Measurements from ENCODE around the gene ABCD1. TPM values are rescaled to one million over a fixed set of nuclear protein-coding genes. Genes with fewer than 3 reads are reported as not detected.

Gene ABCD1
- total RNA-seq, 5 donors from 2014 or later (not counting 1 experiment from before 2014, with no cell fraction given) = 6.9 to 10.7 (median 7.9) TPM

DNA sequence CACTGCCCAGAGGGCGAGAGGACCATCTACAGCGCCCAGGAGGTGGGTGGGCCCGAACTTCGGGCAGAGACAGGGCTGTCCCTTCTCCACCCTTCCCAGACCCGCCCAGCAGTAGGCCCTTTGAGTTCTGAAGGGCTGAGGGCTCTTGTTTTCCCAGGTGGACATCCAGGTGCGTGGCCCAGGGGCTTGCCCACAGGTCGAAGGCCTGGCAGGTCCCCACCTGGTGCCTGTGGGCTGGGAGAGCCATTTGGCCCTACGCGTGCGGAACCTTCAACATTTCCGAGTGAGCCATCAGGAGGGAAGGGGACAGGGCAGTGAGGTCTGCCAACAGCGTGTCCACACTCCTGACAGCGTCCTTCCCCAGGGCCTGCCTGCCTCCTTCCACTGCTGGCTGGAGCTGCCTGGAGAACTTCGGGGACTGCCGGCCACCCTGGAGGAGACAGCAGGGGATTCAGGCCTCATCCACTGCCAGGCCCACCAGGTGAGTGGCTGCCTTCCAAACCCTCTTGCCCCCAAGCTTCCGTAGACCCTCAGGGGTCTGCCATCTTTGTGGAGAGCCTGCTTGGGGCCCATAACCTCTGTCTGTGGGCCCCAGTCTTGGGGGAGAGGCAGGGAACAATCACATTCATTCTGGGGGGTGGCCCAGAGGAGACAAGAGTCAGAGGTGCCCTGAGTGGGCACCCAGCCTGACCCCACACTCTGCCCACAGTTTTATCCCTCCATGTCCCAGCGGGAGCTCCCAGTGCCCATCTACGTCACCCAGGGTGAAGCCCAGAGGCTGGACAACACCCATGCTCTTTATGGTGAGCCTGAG is 46.2 kb downstream of the ABCD1 start:
- CTCF ChIA-PET = no interaction called here
- no peaks in the 10 kb centered on the region for H3K9me3 ChIP-seq
- POLR2A ChIA-PET = no interaction called here
- no peak overlapping the region for H3K4me3 Mint-ChIP-seq
- H3K36me3 ChIP-seq (ENCODE audit: control insufficient read depth in 2 of 2, extremely low read depth in 1 of 2, insufficient read depth in 1 of 2, low read length in 1 of 2) = no peaks in the 10 kb centered on the region
- H3K4me3 ChIP-seq (ENCODE audit: control insufficient read depth in 1 of 2, extremely low read depth in 1 of 2, low read length in 1 of 2) = no peak overlapping the region
- DNase-seq = no peak
- ATAC-seq (replicated peaks in 1 of 4) = no peak
- H3K27me3 ChIP-seq (replicated peaks in 1 of 2; ENCODE audit: control insufficient read depth in 2 of 2, extremely low read depth in 1 of 2, insufficient read depth in 2 of 2, low read length in 1 of 2) = no peaks in the 10 kb centered on the region
- H3K4me1 ChIP-seq (ENCODE audit: control insufficient read depth in 1 of 2, extremely low read depth in 1 of 2, insufficient read depth in 2 of 2, low read length in 2 of 2) = peaks cover 0 to 12% of the 10 kb centered on the region in 2 experiments
- H3K9me3 Mint-ChIP-seq = no peaks in the 10 kb centered on the region
- no peaks in the 10 kb centered on the region for H3K36me3 Mint-ChIP-seq
- H3K27ac ChIP-seq (ENCODE audit: low read length) = no peak overlapping the region
- H3K27me3 Mint-ChIP-seq = no peaks in the 10 kb centered on the region
- 92% methylated on average over 5 of the region's 18 CpGs for WGBS (ENCODE audit: insufficient coverage)
- no peak overlapping the region for H3K27ac Mint-ChIP-seq
- H3K4me1 Mint-ChIP-seq = peaks cover 4 to 8% (median 7%) of the 10 kb centered on the region in 3 donors

DNA sequence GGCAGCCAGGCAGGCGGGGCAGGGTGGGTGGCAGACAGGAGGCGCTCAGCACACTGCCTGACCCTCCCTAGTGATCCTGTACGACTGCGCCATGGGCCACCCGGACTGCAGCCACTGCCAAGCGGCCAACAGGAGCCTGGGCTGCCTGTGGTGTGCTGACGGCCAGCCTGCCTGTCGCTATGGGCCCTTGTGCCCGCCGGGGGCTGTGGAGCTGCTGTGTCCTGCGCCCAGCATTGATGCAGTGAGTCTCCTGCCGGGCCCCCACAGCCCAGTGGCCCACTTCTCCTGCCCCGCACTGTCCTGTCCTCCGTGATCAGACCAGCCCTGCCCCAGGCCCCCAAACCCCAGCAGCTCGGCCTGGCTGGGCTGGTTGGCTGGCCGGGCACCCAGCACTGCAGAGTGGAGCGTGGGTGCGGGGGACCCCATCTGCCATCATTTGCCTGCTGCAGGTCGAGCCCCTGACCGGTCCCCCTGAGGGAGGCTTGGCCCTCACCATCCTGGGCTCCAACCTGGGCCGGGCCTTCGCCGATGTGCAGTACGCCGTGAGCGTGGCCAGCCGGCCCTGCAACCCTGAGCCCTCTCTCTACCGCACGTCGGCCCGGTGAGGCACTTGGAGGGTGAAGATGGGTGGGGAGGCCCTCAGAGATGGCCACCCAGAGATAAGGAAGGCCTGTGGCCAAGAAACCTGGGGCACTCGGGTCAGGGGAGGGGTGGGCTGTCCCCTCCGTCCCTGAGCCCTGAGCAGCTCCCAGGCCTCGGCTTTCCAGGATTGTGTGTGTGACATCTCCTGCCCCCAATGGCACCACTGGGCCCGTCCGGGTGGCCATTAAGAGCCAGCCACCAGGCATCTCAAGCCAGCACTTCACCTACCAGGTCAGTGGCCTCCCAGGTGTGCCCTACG is 47.0 kb downstream of the ABCD1 start:
- peak in 1 of 35 experiments; percentile 1 for DNase-seq
- WGBS (ENCODE audit: insufficient coverage) = 92% methylated on average over 11 of the region's 37 CpGs
- peaks cover 0 to 9% of the 10 kb centered on the region in 2 experiments for H3K4me1 ChIP-seq (ENCODE audit: control insufficient read depth in 1 of 2, extremely low read depth in 1 of 2, insufficient read depth in 2 of 2, low read length in 2 of 2)
- ChIA-PET POLR2A (no interaction called here), CTCF (interaction anchor here in 1 of 2 donors (0.7 kb wide), 1 partner anchor 139 kb away, joined by 7 read pairs; no protein-coding TSS in a partner anchor)
- H3K36me3 ChIP-seq (ENCODE audit: control insufficient read depth in 2 of 2, extremely low read depth in 1 of 2, insufficient read depth in 1 of 2, low read length in 1 of 2) = no peaks in the 10 kb centered on the region
- Mint-ChIP-seq H3K36me3 (no peaks in the 10 kb centered on the region), H3K27ac (no peak overlapping the region), H3K4me1 (peaks cover 1 to 4% (median 2%) of the 10 kb centered on the region in 3 donors), H3K4me3 (no peak overlapping the region), H3K9me3 (no peaks in the 10 kb centered on the region), H3K27me3 (no peaks in the 10 kb centered on the region)
- ATAC-seq (replicated peaks in 1 of 4) = no peak
- H3K4me3 ChIP-seq (ENCODE audit: control insufficient read depth in 1 of 2, extremely low read depth in 1 of 2, low read length in 1 of 2) = no peak overlapping the region
- H3K9me3 ChIP-seq = no peaks in the 10 kb centered on the region
- no peak overlapping the region for H3K27ac ChIP-seq (ENCODE audit: low read length)
- H3K27me3 ChIP-seq (replicated peaks in 1 of 2; ENCODE audit: control insufficient read depth in 2 of 2, extremely low read depth in 1 of 2, insufficient read depth in 2 of 2, low read length in 1 of 2) = no peaks in the 10 kb centered on the region

DNA sequence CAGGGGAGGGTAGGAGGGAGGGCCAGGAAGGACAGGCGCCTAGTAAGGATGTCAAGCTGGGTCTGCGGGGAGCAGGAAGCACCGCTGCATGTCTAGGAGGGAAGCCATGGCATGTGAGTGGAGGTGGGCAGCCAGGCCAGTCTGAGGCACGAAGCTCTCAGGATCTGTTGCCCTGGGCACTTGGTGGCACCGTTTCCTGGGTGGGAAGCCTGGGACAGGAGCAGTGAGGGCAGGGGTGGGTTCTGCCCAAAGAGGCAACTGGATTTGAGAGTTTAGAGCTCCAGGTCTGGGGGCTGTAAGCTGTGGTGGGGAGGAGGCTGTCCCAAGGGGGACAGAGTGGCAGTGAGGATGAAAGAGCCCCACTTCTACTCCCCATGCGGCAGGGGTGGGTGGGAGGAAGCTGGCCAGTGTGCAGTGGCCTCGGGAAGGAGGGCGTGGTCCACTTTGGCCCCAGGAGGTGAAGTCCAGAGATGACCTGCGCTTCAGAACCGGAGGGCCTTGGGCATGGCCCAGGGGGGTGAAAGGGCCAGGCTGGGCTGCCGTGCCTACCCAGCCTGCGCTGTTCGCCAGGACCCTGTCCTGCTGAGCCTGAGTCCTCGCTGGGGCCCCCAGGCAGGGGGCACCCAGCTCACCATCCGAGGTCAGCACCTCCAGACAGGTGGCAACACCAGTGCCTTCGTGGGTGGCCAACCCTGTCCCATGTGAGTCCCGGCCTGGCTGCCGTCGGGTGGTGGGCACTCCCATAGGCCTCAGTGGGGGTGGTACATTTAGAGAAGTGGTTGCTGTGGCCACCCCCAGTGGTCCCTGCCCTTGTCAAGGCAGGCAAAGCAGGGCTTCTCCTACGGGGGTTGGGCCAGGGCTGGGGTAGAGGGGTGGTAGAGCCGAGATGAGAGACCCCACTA is 47.9 kb downstream of the ABCD1 start:
- CTCF ChIA-PET = interaction anchor here in 1 of 2 donors (0.7 kb wide), 2 partner anchors 10 to 138 kb away, joined by 3 to 7 read pairs; no protein-coding TSS in a partner anchor
- H3K36me3 ChIP-seq (ENCODE audit: control insufficient read depth in 2 of 2, extremely low read depth in 1 of 2, insufficient read depth in 1 of 2, low read length in 1 of 2) = no peaks in the 10 kb centered on the region
- H3K4me1 ChIP-seq (ENCODE audit: control insufficient read depth in 1 of 2, extremely low read depth in 1 of 2, insufficient read depth in 2 of 2, low read length in 2 of 2) = peaks cover 0 to 9% of the 10 kb centered on the region in 2 experiments
- peaks cover 0 to 4% of the 10 kb centered on the region in 2 experiments for H3K27me3 ChIP-seq (replicated peaks in 1 of 2; ENCODE audit: control insufficient read depth in 2 of 2, extremely low read depth in 1 of 2, insufficient read depth in 2 of 2, low read length in 1 of 2)
- POLR2A ChIA-PET = no interaction called here
- H3K9me3 ChIP-seq = no peaks in the 10 kb centered on the region
- no peak overlapping the region for H3K27ac Mint-ChIP-seq
- WGBS (ENCODE audit: insufficient coverage) = 70% methylated on average over 6 of the region's 21 CpGs
- H3K27me3 Mint-ChIP-seq = no peaks in the 10 kb centered on the region
- no peaks in the 10 kb centered on the region for H3K36me3 Mint-ChIP-seq
- no peak overlapping the region for H3K27ac ChIP-seq (ENCODE audit: low read length)
- ATAC-seq (replicated peaks in 1 of 4) (no peak), DNase-seq (peak in 1 of 35 experiments; percentile 1)
- no peak overlapping the region for H3K4me3 ChIP-seq (ENCODE audit: control insufficient read depth in 1 of 2, extremely low read depth in 1 of 2, low read length in 1 of 2)
- peaks cover 0 to 2% (median 1%) of the 10 kb centered on the region in 3 donors for H3K4me1 Mint-ChIP-seq
- no peak overlapping the region for H3K4me3 Mint-ChIP-seq
- no peaks in the 10 kb centered on the region for H3K9me3 Mint-ChIP-seq

DNA sequence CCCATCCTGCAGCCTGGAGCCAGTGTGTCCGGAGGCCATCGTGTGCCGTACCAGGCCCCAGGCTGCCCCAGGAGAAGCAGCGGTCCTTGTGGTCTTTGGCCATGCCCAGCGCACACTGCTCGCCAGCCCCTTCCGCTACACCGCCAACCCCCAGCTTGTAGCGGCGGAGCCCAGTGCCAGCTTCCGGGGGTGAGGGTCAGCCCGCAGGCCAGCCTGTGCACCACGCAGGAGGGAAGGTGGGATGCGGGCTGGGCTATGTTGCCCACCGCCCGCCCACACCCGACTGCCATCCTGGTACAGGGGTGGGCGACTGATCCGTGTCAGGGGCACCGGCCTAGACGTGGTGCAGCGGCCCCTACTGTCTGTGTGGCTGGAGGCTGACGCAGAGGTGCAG is 48.6 kb downstream of the ABCD1 start:
- H3K4me3 Mint-ChIP-seq = no peak overlapping the region
- ChIA-PET CTCF (interaction anchor here in 1 of 2 donors (0.7 kb wide), 1 partner anchor 10 kb away, joined by 3 read pairs; no protein-coding TSS in a partner anchor), POLR2A (no interaction called here)
- H3K9me3 Mint-ChIP-seq = no peaks in the 10 kb centered on the region
- H3K27me3 Mint-ChIP-seq = no peaks in the 10 kb centered on the region
- H3K9me3 ChIP-seq = no peaks in the 10 kb centered on the region
- peaks cover 0 to 10% of the 10 kb centered on the region in 2 experiments for H3K27me3 ChIP-seq (replicated peaks in 1 of 2; ENCODE audit: control insufficient read depth in 2 of 2, extremely low read depth in 1 of 2, insufficient read depth in 2 of 2, low read length in 1 of 2)
- no peak for DNase-seq
- H3K27ac Mint-ChIP-seq = no peak overlapping the region
- no peaks in the 10 kb centered on the region for H3K4me1 Mint-ChIP-seq
- H3K4me1 ChIP-seq (ENCODE audit: control insufficient read depth in 1 of 2, extremely low read depth in 1 of 2, insufficient read depth in 2 of 2, low read length in 2 of 2) = peaks cover 0 to 4% of the 10 kb centered on the region in 2 experiments
- no peak overlapping the region for H3K4me3 ChIP-seq (ENCODE audit: control insufficient read depth in 1 of 2, extremely low read depth in 1 of 2, low read length in 1 of 2)
- H3K27ac ChIP-seq (ENCODE audit: low read length) = no peak overlapping the region
- 100% methylated on average over 3 of the region's 23 CpGs for WGBS (ENCODE audit: insufficient coverage)
- H3K36me3 ChIP-seq (ENCODE audit: control insufficient read depth in 2 of 2, extremely low read depth in 1 of 2, insufficient read depth in 1 of 2, low read length in 1 of 2) = no peaks in the 10 kb centered on the region
- H3K36me3 Mint-ChIP-seq = no peaks in the 10 kb centered on the region
- no peak for ATAC-seq (replicated peaks in 1 of 4)

DNA sequence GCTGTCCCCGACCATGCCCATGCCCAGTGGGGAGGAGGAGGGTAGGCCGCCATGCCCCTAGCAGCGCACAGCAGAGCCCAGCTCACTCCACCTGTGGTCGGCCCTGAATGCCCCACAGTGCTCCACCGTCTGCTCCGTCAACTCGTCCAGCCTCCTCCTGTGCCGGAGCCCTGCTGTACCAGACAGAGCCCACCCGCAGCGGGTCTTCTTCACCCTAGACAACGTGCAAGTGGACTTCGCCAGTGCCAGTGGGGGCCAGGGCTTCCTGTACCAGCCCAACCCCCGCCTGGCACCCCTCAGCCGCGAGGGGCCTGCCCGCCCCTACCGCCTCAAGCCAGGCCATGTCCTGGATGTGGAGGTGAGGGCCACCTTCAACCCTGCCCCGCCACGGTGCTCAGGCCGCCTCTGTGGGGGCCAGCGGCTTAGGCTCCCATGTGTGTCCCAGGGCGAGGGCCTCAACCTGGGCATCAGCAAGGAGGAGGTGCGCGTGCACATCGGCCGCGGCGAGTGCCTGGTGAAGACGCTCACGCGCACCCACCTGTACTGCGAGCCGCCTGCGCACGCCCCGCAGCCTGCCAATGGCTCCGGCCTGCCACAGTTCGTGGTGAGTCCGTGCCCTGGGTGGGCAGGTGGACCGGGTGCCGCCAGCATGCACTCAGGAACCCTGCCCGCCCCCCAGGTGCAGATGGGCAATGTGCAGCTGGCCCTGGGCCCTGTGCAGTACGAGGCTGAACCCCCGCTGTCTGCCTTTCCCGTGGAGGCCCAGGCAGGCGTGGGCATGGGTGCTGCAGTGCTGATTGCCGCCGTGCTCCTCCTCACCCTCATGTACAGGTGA is 49.3 kb downstream of the ABCD1 start:
- Histone ChIP-seq H3K4me1 (ENCODE audit: control insufficient read depth in 1 of 2, extremely low read depth in 1 of 2, insufficient read depth in 2 of 2, low read length in 2 of 2) (no peaks in the 10 kb centered on the region), H3K27ac (ENCODE audit: low read length) (no peak overlapping the region), H3K4me3 (ENCODE audit: control insufficient read depth in 1 of 2, extremely low read depth in 1 of 2, low read length in 1 of 2) (no peak overlapping the region), H3K36me3 (ENCODE audit: control insufficient read depth in 2 of 2, extremely low read depth in 1 of 2, insufficient read depth in 1 of 2, low read length in 1 of 2) (no peaks in the 10 kb centered on the region), H3K9me3 (no peaks in the 10 kb centered on the region), H3K27me3 (replicated peaks in 1 of 2; ENCODE audit: control insufficient read depth in 2 of 2, extremely low read depth in 1 of 2, insufficient read depth in 2 of 2, low read length in 1 of 2) (peaks cover 0 to 15% of the 10 kb centered on the region in 2 experiments)
- WGBS (ENCODE audit: insufficient coverage) = 91% methylated on average over 23 of the region's 48 CpGs
- Mint-ChIP-seq H3K27ac (no peak overlapping the region), H3K4me1 (no peaks in the 10 kb centered on the region), H3K27me3 (no peaks in the 10 kb centered on the region), H3K9me3 (no peaks in the 10 kb centered on the region), H3K36me3 (no peaks in the 10 kb centered on the region), H3K4me3 (no peak overlapping the region)
- ChIA-PET POLR2A (no interaction called here), CTCF (no interaction called here)
- DNase-seq = no peak
- no peak for ATAC-seq (replicated peaks in 1 of 4)
